ACHN (cell line): ENCODE data around the gene CMIP.

Experiments
- DNase-seq: peaks from one replicate; pipeline ENCODE4 v3.0.0-alpha.2; 2015
- in situ Hi-C: cut with HindIII; loops from 2 replicates; pipeline ENCODE4 v1.10.0; 2017; ENCODE audit warnings: low sequenced_read_pairs, low pct_ligation_motif_present, low pct_unique_long_range_greater_than_20kb

CMIP gene

DNA sequence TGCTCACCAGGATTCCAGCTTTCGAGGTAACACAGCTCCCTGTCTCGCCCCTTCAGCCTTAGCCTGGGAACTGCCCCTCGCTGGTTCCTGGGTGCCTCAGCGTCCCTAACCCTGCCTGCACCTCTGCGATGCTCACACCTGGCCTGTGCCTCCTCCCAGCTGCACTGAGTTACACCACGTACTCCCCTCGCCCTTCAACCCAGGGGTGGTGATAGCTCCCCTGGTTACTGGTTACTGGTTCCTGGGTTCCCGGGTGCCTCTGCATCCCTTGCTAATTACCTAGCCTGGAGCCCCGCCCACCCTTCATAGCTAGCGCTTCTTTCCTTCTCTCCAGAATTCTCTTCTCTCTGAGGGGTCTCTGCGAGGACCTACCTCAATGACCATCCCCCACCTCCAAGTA is 269.2 kb downstream of the CMIP start:
- in situ Hi-C loops: no loop called here
- no peak for DNase-seq

DNA sequence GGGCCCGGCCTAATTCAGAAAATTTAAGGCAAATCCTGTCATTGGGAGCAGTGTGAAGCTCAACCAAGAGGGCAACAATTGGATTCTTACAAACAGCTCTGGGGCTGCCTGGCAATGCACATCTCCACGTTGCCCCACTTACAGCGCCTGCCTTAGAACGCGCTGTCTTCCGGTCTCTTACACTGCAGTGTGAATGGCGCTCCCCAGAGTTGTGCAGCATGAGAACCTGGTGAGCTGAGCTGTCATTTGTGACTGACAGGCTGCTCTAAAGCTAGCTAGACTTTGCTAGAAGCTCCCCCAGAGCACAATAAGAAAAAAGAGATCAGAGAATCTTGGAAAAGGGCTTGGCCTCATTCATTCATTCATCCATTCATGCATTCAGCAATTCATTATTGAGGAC is 270.0 kb downstream of the CMIP start:
- in situ Hi-C loops: no loop called here
- no peak for DNase-seq

DNA sequence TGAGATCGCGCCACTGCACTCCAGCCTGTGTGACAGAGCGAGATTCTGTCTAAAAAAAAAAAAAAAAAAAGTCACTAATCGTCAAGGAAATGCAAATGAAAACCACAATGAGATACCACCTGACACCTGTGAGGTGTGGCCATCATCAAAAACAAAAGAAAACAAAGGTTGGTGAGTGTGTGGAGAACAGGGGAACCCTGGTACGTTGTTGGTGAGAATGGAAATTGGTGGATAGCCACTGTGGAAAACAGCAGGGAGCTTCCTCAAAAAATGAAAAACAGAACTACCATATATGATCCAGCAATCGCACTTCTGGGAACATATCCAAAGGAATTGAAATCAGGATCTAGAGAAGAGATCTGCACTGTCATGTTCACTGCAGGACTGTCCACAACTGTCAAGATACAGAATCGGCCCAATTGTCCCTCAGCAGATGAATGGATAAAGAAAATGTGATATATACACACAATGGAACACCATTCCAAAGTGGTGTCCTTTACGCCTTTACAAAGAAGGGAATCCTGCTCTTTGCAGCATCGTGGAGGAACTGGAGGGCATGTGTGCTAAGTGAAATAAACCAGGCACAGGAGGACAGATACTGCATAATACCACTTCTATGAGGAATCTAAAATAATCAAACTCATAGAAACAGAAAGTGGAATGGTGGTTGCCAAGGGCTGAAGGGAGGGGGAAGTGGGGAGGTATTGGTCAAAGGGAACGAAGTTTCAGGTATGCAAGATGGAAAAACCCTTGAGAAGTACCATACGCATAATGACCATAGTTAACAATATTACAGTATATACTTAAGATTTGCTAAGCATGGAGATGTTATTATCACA is 271.0 kb downstream of the CMIP start:
- DNase-seq: no peak
- in situ Hi-C loops: no loop called here

DNA sequence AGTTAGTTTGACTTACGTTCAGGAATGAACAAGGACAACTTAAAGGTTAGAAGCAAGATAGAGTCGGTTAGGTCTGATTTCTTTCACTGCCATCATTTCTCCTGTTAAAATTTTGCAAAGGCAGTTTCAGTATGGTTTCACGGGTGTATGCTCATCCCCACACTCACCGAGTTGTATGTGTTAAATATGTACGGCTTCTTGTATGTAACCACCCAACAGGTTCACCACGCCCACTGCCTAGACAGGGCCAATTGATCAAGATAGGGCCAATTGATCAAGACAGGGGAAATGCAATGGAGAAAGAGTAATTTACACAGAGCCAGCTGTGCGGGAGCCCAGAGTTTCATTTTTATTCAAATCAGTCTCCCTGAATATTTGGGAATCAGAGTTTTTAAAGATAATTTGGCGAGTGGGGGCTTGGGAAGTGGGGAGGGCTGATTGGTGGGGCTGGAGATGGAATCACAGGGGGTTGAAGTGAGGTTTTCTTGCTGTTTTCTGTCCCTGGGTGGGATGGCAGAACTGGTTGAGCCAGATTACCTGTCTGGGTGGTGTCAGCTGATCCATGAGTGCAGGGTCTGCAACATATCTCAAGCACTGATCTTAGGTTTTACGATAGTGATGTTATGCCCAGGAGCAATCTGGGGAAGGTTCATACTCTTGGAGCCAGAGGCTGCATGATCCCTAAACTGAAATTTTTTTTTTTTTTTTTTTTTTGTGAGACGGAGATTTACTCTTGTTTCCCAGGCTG is 272.0 kb downstream of the CMIP start:
- DNase-seq: no peak
- in situ Hi-C loops: no loop called here

DNA sequence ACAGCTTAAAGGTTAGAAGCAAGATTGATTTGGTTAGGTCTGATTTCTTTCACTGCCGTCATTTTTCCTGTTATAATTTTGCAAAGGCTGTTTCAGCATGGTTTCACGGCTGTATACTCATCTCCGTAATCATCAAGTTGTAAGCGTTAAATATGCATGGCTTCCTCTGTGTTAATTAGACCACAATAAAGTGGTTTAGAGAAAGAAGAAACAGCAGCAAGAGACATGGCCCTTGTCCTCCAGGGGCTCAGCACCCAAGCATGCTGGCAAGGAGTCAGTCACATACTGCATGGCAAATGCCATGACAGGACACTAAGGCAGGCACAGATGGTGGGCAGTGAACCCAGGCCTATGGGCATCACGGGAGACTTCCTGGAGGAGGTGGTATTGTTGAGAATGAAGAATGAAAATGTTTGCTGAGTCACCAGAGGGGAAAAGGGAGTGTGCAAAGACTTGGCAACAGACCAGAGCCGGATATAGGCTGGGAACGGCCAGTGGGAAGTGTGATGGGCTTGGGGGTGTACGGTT is 273.1 kb downstream of the CMIP start:
- no peak for DNase-seq
- in situ Hi-C loops: no loop called here

DNA sequence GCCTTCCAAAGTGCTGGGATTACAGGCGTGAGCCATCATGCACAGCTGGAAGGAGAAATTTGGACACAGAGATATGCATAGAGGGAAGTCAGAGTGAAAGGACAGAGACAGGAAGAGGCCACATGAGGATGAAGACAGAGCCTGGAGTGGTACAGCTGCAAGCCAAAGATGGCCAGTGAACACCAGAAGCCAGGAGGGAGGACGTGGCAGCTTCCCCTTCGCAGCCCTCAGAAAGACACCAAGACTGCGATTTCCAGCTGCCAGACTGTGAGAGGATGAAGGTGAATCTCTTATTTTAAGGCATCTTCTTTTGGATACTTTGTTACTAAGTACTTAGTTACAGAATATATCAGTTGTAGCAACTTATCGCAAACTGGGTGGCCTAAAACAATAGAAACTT is 274.0 kb downstream of the CMIP start:
- no peak for DNase-seq
- in situ Hi-C loops: no loop called here

DNA sequence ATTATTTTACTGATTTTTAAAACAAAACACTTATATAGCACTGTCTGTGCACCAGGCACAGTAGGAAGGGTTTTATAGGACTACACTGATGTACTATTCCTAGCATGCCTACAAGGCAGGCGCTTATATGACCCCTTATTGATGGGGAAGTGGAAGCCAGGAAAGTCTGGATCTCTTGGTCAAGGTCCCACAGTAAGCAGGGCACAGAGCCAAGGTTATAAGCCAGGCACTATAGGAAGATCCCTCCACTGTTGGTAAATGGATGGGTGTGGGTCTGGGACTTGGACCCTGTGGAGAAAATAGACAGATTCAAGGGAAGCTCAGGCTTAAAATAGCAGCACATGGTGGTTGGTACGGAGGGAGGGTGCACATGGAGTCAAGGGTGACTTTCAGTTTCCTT is 275.4 kb downstream of the CMIP start:
- DNase-seq: no peak
- in situ Hi-C loops: no loop called here

DNA sequence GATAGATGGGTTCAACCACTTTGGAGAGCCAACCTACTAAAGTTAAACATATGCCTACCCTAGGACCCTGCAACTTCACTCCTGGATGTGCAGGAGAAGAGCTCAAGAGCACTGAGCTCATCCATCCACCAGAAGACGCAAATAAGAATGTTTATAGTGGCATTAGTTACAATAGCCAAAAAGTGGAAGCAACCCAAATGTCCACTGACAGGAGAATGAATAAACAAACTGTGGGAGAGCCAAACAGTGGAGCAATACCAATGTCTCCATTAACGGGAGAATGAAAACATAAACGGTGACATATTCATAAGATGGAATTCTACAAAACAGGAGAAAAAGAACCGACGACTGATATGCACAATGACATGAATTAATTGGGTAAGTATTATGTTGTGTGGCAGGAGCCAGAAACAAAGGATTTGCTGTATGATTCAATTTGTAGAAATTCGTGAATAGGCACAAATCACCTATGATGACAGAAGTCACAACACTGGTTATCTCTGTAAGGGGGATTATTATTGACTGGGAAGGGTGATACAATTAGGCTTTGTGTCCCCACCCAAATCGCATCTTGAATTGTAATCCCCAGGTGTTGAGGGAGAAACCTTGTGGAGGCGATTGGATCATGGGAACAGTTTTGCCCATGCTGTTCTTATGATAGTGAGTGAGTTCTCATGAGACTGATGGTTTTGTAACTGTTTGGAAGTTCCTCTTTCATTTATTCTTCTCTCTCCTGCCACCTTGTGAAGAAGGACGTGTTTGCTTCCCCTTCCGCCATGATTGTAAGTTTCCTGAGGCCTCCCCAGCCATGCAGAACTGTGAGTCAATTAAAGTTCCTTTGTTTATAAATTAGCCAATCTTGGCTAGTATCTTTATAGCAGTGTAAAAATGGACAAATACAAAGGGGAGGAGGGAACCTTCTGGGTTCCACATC is 276.6 kb downstream of the CMIP start:
- in situ Hi-C loops: no loop called here
- DNase-seq: no peak

DNA sequence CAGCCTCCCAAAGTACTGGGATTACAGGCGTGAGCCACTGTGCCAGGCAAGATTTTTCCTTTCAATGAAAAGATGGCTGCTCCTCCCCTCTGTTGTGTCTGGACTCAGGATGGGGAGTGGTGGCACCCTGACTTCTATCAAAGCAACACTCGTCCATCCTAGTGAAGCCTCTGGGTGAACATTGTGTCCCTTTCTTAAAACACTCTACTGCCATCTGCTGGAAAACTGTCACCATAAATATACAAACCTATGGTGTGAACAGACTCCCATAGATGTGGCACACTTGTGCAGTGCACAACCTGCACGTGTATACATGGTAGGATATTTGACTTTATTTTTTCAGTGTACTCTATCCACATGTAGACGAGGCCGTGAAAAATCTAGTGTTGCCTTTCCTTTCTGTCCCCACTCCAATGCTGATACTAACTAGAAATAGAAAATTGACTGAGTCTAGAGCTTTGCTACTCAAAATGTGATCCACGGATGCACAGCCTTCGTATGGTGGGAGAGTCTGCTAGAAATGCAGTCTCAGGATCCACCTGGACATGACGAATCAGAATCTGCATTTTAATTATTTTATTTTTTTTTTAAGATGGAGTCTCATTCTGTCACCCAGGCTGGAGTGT is 278.6 kb downstream of the CMIP start:
- peak; percentile 89 for DNase-seq
- in situ Hi-C loops: no loop called here

DNA sequence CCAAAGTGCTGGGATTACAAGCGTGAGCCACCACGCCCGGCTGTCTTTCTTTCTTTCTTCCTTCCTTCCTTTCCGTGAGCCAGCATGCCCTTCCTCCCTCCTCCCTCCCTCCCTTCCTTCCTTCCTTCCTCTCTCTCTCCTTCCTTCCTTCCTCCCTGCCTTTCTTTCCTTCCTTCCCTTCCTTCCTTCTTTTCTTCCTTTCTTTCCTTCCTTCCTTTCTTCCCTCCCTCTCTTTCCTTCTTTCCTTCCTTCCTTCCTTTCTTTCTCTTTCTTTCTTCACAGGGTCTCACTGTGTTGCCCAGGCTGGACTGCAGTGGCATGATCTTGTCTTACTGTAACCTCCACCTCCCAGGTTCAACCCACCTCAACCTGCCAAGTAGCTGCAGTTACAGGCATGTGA is 283.8 kb downstream of the CMIP start:
- DNase-seq: no peak
- in situ Hi-C loops: no loop called here

DNA sequence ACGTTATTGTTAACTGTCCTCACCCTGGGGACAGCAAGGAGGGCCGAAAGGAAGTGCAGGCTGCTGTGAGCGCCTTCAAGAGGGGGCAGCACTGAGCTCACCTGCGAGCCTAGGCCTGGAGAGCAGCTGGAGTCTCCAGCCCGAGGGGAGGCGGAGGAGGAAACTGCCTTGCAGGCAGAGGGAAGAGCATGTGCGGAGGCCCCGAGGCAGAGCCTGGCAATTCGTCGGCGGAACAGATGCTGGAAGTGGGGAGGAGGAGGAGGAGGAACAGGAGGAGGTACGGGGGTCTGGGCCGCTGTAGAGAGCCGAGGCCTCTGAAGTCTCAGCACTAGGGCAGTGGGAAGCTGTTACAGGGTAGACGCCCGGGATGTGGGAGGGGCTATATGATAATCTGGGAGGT is 284.8 kb downstream of the CMIP start:
- in situ Hi-C loops: no loop called here
- no peak for DNase-seq

DNA sequence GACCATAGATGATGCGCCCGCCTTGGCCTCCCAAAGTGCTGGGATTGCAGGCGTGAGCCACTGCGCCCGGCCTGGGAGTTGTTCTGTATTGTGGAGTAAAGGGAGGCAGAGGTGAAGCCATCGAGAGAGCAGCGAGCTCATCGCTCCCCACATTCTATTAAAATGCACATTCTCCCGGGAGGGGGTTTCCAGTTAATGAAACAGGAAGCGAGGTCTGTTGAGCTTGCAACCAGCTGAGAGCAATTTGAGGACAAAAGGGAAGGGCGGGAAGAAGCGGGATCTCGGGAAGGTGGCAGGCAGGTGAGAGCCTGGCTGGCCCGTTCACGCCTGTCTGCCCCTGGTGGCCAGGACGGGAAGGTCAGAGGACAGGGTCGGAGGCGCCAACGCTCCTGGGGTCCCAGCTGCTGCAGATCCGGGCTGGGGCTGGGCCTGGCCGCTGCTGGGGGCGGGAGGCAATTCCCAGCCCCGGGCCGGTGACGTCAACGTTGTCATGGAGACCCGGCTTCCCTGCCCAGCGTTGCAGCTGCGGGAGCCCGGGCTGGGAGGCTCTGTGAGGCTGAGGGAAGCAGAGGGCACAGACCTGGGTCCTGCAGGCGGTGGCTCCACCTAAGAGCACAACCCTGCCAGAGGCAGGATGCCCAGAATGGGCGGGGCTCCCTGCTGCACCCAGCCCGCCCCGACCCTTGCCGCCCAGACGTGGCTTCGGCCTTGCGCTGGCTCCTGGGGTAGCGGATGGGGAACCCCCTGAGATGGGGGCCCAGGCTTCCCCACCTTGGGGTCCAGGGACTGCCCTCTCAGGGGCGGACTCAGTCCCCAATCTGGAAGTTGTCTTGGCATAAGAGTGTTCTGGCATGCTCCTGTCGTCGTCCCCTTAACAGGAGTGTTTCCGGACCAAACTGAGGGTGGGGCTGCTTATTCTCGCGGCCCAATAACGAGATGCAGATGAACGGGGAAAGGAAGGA is 285.8 kb downstream of the CMIP start:
- peak; percentile 98 for DNase-seq
- in situ Hi-C loops: no loop called here

DNA sequence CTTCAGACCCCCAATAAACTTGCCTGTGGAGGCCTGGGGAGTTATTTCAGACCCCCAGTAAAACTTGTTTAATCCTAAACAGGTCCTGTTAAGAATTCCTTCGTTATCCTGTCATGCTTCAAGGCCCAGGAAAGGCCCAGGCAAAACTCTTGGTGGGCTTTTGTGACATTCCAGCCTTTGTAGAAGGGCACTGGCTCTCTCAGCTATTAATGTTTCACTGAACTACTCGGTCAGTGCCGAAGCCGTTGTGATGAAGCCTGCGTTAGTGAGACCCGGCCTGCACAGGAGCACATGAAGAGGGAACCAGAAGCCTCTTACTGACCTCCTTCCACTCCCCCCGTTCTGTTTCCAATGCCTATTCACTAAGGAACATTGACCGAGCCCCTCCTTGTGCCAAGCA is 287.0 kb downstream of the CMIP start:
- in situ Hi-C loops: no loop called here
- no peak for DNase-seq

DNA sequence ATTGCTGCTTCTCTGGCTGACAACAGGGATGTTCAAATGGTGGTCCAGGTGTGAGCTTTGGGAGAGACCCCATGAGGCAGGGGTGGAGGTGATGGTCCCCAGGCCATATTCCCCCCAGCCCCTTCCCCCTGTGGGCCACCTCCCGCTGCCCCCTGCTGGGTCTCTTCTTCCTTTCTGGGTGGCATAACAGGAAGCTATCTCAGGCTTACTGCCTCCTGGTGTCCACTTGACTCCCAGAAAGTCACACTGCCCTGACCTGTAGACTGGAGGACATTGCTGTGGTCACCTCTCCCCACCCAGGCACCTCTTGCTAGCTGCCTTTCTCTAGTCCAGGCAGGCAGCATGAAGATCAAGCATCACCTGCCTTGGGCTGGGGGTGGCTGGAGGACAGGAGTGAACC is 288.1 kb downstream of the CMIP start:
- DNase-seq: no peak

DNA sequence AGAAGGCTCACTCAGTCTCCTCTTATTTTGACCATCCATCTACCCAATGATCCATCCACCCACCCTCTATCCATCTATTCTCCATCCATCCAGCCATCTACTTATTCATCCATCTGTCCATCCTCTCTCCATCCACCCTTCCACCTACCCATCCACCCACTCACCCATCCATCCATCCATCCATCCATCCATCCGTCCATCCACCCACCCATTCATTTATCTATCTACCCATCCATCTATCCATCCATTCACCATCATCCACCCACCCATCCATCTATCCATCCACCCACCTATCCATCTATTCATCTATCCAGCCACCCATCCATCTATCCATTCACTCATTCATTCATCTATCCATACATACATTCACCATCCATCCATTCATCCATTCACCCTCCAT is 288.7 kb downstream of the CMIP start:
- in situ Hi-C loops: no loop called here
- no peak for DNase-seq

More for the DNA sequence above, 288.1 kb downstream of the CMIP start:
- in situ Hi-C loops: no loop called here

DNA sequence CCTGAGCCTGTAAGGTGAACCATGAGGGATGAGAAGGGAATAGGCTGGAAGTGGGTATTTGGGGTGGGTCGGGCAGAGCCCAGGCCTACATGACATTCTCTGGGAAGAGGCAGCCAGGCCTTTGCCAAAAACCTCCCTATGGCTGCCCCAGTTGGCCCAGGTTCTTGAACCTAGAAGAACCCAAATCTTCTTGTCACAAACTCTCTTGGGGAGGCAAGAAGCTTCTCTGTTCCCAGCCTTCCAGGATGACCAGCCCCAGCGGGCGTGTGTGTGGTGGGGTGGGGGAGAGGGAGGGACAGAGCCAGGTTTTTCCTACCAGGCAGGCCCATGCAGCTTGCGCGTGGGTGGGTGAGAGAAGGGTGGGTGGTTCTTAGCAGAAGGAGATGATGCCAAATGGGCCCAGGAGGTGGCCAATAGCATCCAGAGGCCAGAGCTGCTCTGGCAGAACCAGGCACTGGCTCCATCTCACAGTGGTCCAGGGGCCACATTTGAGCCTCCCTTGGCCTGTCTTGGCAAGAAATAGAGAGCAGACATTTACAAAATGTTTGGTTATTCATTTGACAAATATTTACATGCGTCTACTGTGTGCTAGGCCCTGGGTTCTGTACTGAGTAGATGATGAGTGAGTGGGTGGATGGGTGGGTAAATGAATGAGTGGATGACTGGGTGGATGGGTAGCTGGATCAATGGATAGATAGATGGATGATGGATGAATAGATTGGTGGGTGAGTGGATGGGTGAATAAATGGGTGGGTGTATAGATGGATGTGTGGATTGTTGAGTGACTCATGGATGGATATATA is 290.2 kb downstream of the CMIP start:
- no peak for DNase-seq
- in situ Hi-C loops: no loop called here
